AG04450 (cell line): Measurements from ENCODE around the gene NLGN1. TPM values are rescaled to one million over a fixed set of nuclear protein-coding genes. Genes with fewer than 3 reads are reported as not detected.

Experiments
- CTCF ChIA-PET: fragments of 300-600, 350-600 bp; formaldehyde crosslinking; extraction: SDS; loops from one replicate; lab custom pipeline; 2022; ENCODE audit warnings: antibody characterized with exemption, inconsistent platforms; lab: Charles Lee
- POLR2A ChIA-PET: fragments of 350-600 bp; formaldehyde crosslinking; extraction: SDS; loops from one replicate; lab custom pipeline; 2021; ENCODE audit warnings: antibody characterized with exemption, inconsistent platforms; lab: Yijun Ruan, JAX
- DNase-seq: peaks from one replicate; pipeline ENCODE4 v3.0.0-alpha.2; 2011; ENCODE audit warnings: low read depth, low spot score
- H3K27ac ChIP-seq: one replicate; pipeline ENCODE4 v1.5.1; 2012; ENCODE audit warnings: low read depth, low read length, control low read depth
- H3K27me3 ChIP-seq: one replicate; pipeline ENCODE4 v1.6.0; 2012; ENCODE audit warnings: low read length; ENCODE audit not compliant: control insufficient read depth, insufficient read depth
- H3K4me3 ChIP-seq: 2 replicates; pipeline ENCODE4 v1.5.1; 2011; ENCODE audit warnings: mild to moderate bottlenecking, low read depth, low read length, control low read depth
- H3K9me3 ChIP-seq: 2 replicates; pipeline ENCODE4 v1.5.1; 2012; ENCODE audit warnings: low read length; ENCODE audit not compliant: control insufficient read depth, insufficient read depth
- polyA plus RNA-seq: library from polyadenylated mRNA; depleted of rRNA; stranded (reverse); fragments of >200 nt; gene quantifications from 2 replicates; pipeline ENCODE4 v1.2.3, GENCODE V29; 2011
- TF ChIP-seq, protein P1 (sequence below): IDR thresholded peaks from 2 replicates; pipeline ENCODE4 v1.5.1; 2011; ENCODE audit warnings: low read depth, low read length, control low read depth, inconsistent platforms

Gene NLGN1
- polyA plus RNA-seq, 1 experiment, result 1.7 TPM

GRCh38 chr3:174191380-174191779 is 793.8 kb downstream of the NLGN1 start:
- no peaks in the 10 kb centered on the region for H3K9me3 ChIP-seq
- CTCF ChIA-PET, result no interaction called here
- POLR2A ChIA-PET, result interaction anchor here (0.5 kb wide), 1 partner anchor 104 kb away, joined by 4 read pairs; no protein-coding TSS in a partner anchor
- H3K27ac ChIP-seq, result no peak overlapping the region
- TF ChIP-seq, protein P1, sequence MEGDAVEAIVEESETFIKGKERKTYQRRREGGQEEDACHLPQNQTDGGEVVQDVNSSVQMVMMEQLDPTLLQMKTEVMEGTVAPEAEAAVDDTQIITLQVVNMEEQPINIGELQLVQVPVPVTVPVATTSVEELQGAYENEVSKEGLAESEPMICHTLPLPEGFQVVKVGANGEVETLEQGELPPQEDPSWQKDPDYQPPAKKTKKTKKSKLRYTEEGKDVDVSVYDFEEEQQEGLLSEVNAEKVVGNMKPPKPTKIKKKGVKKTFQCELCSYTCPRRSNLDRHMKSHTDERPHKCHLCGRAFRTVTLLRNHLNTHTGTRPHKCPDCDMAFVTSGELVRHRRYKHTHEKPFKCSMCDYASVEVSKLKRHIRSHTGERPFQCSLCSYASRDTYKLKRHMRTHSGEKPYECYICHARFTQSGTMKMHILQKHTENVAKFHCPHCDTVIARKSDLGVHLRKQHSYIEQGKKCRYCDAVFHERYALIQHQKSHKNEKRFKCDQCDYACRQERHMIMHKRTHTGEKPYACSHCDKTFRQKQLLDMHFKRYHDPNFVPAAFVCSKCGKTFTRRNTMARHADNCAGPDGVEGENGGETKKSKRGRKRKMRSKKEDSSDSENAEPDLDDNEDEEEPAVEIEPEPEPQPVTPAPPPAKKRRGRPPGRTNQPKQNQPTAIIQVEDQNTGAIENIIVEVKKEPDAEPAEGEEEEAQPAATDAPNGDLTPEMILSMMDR, result no peak
- no peaks in the 10 kb centered on the region for H3K27me3 ChIP-seq
- DNase-seq, result no peak
- no peak overlapping the region for H3K4me3 ChIP-seq

GRCh38 chr3:174191895-174192294 is 794.4 kb downstream of the NLGN1 start:
- ChIA-PET CTCF (no interaction called here), POLR2A (no interaction called here)
- no peak overlapping the region for H3K27ac ChIP-seq
- H3K4me3 ChIP-seq, result no peak overlapping the region
- H3K9me3 ChIP-seq, result no peaks in the 10 kb centered on the region
- TF ChIP-seq, protein P1, result no peak
- no peaks in the 10 kb centered on the region for H3K27me3 ChIP-seq
- no peak for DNase-seq

- TF ChIP-seq, protein P1, result no peak
- Histone ChIP-seq H3K4me3 (no peak overlapping the region), H3K27ac (no peak overlapping the region), H3K27me3 (no peaks in the 10 kb centered on the region), H3K9me3 (no peaks in the 10 kb centered on the region)
- CTCF ChIA-PET, result no interaction called here
- DNase-seq, result no peak
- POLR2A ChIA-PET, result no interaction called here
These were observed 794.9 kb downstream of the NLGN1 start for GRCh38 chr3:174192471-174192870.

DNA sequence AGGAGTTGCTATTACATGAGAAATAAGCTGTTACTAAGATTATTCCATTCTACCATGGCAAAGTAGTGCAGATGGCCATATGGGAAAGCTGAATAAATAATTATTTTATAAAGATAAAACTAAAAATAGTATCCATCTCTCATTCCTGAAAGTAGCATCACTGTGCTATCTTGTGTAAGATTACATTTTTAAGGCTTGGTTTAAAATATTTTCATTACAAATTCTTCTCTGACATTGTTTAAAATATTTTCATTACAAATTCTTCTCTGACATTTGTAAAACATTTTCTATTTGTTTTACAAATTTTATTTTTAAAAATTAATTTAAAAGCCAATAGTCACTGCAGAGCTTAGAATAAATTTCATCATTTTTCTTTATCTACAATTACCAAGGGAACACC is 796.1 kb downstream of the NLGN1 start:
- POLR2A ChIA-PET, result no interaction called here
- Histone ChIP-seq H3K9me3 (no peaks in the 10 kb centered on the region), H3K27ac (no peak overlapping the region)

DNA sequence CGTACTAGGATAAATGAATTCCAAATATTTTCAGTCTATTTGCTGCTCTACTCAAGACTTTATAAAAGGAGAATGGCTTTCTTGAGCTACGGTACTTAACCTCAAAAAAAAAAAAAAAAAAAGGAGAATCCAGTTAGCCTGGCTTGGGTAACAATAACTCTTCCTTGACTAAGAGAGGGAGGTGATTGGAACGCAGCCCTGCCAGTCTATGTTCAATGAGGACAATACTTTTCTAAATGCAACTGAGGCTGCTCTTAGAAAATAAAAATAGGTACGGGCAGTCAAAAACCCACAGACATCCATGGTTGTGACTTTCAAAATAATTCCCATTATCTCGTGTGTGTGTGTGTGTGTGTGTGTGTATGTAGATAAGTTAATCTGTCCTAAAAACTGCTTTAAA is 799.9 kb downstream of the NLGN1 start:
- POLR2A ChIA-PET, result interaction anchor here (1.1 kb wide), 2 partner anchors 195 to 243 kb away, joined by 3 to 5 read pairs; no protein-coding TSS in a partner anchor
- Histone ChIP-seq H3K4me3 (no peak overlapping the region), H3K27ac (no peak overlapping the region), H3K9me3 (no peaks in the 10 kb centered on the region), H3K27me3 (no peaks in the 10 kb centered on the region)
- CTCF ChIA-PET, result no interaction called here
- TF ChIP-seq, protein P1, result no peak
- no peak for DNase-seq

More for the DNA sequence above, 796.1 kb downstream of the NLGN1 start:
- no peak for DNase-seq
- TF ChIP-seq, protein P1, result no peak
- H3K4me3 ChIP-seq, result no peak overlapping the region
- no peaks in the 10 kb centered on the region for H3K27me3 ChIP-seq
- CTCF ChIA-PET, result no interaction called here
